Middle frontal gyrus (tissue), 1 donor: ENCODE results near the gene FBRSL1.

Source experiments
- DNase-seq: peaks from one replicate; pipeline ENCODE4 v3.0.0-alpha.2; 2015; ENCODE audit warnings: low spot score; ENCODE audit errors: extremely low spot score

Gene FBRSL1

DNA sequence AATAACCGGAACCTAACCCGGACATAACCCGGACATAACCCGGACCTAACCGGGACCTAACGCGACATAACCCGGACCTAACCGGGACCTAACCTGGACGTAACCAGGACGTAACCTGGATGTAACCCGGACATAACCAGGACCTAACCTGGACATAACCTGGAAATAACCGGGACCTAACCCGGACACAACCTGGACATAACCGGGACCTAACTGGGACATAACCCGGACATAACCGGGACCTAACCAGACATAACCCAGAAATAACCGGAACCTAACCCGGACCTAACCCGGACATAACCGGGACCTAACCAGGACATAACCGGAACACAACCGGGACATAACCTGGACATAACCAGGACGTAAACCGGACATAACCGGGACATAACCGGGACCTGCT lies 6.7 kb upstream of the FBRSL1 start:
- DNase-seq: no peak

GRCh38 chr12:132483612-132484011 lies 6.3 kb upstream of the FBRSL1 start:
- no peak for DNase-seq

- no peak for DNase-seq
Measured at GRCh38 chr12:132484183-132484890, 5.6 kb upstream of the FBRSL1 start.

DNA sequence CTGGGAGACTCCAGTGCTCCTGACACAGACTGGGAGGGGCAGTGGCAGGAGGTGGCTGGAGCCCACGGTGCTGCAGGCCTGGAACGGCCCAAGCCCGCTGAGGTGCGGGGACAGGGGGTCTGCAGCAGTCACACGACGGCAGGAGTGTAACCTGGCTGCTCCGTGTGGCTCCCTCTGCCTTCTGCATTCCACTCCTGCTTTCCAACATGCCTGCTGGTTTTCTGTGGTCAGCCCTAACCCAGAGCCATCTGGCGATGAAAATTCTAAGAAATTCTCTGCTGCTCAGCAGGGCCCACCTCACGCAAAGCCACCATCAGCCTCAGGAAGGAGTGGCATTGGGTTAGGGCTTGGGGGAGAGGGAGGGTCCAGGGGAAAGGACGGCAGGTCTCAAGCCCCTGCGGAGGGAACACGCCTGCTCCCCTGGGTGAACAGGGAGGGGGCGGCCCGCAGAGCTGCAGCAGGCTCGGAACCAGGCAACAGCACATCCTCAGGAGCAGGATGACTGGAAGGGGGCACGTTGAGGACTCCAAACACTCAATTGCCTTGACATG lies 5.0 kb upstream of the FBRSL1 start:
- DNase-seq: no peak

- DNase-seq: no peak
Measured at GRCh38 chr12:132485619-132486018, 4.3 kb upstream of the FBRSL1 start.

- no peak for DNase-seq
Measured at GRCh38 chr12:132486168-132486567, 3.8 kb upstream of the FBRSL1 start.

DNA sequence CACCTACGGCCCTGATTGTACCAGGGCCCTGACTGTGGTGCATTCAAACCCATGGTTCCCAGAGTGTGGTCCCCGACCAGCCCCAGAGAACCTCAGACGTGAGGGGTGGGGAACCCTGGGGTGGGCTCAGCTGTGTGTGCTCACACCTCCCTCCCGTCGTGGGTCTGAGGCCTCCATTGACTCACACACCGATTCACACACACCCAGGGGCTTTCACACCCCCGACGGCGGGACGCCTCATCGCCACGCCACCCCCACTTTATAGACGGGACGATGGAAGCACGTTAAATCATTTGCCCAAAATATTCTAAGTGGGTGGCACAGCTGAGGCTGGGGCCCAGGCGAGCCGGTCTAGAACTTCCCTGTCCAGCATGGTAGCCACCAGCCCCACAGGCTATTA lies 3.4 kb upstream of the FBRSL1 start:
- DNase-seq: no peak

DNA sequence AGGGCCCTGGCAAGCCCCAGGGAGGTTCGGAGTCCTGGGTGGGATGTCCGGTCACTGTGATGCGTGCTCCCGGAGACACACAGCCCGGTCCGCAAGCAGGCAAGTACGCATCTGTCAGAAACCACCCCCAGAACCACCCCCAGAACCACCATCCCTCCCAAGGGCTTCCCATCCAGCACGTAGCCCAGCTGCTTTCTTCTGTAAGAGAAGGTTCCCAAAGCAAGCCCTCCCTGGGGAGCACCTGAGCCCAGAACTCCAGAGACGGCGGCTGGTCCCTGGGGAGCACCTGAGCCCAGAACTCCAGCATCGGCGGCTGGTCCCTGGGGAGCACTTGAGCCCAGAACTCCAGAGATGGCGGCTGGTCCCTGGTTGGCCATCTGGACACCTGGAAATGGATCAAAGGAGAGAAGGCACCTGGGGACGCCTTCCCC lies 2.6 kb upstream of the FBRSL1 start:
- DNase-seq: no peak

DNA sequence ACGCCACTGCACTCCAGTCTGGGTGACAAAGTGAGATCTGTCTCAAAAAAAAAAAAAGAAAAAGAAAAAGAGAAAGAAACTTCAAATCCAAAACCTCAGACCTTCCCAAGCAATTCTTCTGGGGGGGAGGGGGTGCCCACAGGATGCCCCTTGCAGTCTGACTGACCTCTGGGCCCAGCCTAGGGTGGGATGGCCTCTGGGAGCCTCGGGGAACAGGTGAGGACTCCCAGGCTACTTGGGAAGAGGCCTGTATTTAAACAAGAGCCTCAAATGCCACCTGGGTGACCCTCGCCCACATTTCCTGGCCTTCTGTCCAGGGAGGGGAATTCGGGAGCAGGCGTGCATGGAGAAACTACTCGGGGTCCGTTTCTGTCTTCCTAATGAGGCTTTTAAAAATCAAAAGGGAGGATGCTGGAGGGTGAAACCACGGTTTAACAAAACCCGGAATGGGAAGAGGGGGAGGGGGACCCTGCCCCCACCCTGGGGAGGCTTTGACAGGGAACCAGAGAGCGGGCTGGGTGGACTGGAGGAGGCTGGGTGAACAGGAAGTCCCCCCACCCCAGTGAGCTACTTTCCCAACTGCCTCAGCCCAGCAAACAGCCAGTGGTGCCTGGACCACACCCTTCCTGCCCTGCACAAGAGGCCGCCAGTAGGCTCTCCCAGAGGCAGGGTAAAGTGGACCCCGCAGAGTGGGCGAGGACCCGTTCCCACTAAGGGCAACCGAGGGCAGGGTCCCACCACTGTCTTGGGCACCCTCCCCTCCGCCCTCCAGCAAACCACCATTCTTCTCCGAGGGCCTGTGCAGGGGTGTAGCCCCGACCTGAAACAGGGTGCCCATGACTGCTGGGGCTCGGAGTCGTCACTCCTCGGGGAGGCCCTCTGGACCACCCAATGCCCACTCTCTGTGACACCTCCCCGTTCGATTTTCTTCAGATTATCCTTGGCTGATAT lies 1.5 kb upstream of the FBRSL1 start:
- DNase-seq: no peak

DNA sequence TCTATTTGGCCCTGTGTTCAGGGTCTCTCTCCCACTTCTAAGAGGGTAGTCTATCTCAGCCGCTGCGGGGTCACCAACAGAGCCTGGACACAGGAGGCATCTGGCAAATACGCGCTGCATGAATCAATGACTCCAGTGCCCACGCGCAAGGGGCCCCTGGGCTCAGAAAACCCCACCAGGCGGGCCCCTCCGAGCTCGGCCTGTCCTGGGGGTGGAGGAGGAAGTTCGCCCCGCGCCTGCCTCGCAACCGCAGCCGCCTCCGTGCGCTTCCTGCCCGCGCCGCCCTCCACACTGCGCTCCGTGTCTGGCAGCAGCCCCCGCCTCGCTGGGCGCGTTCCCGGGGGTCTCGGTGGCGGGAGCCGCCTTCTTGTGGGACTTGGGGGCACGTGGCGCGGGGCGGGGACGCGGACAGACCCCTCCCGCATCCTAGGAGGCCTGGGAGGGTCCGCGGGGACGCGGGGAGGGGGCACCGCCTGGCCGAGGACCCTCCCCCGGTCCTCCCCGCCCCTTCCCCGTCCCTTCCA lies 811 bp upstream of the FBRSL1 start:
- DNase-seq: no peak

DNA sequence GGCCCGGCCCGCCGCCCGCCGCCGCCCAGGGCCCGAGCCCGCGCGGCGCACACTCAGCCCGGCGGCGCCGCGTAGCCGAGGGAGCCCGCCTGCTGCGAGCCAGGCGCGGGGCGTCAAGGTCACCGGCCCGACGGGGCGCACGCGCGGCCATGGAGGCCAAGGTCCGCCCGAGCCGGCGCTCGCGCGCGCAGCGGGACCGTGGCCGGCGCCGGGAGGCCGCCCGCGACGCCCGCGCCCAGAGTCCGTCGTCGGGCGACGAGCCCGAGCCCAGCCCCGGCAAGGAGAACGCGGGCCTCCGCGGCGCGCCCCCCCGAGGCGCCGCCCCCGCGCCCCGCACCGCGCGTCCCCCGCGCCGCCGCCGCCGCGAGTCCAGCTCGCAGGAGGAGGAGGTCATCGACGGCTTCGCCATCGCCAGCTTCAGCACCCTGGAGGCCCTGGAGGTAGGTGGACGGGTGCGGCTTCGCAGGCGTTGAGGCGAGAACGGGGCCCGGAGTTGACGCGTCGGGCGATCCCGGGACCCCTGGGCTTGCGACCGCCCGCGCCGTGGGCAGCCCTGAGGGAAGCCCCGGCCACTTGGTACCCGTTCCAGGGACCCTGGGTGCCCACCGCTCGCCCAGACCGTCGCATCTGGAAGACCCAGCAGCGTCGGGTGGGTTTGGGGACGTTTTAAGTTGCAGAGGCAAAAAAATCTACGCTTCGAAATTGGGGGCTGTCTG lies 629 bp downstream of the FBRSL1 start:
- DNase-seq: no peak

DNA sequence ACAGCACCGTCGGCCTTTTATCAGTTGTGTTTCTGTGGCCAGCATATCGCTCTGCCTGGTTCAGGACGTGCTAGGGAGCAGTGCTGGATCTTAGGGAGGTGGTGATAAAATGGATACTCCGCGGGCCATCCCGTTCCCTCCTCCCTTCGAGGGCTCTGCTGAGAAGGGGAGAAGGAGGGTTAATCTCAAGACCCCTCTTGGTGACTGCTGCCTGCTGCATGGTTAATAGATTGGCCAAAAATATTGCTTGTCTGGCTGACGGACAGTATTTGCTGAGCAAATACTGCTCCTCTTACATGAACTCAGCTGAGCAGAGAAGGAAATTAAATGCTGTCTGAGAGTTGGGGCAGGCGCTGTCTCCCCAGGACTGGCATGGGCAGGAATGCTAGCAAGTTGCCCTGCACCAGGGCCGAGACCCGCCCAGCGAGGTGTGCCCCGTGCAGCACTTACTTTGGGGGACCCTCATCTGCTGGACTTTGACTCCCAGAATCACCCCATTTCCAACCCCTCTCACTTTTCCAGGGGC lies 1.2 kb downstream of the FBRSL1 start:
- no peak for DNase-seq

- DNase-seq: no peak
Measured at GRCh38 chr12:132491761-132492378, 1.9 kb downstream of the FBRSL1 start.

DNA sequence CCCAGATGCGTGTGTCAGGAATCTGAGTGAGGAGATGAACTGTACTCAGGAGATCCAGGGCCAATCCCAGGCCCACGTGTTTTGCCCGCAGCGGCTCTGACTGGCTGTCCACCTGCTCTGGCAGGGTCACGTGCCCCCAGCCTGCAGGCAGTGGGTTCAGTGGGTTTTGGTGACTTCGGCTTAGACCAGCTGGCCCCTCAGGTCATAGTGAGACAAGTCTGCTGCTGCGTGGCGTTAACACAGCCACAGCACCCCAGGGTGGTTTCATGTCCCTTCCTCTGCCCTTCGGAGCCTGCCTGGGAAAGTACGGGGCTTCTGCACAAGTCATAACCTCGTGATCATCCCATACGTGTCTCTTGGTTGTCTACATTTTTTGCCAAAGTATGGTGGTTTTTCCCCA lies 2.6 kb downstream of the FBRSL1 start:
- DNase-seq: no peak

GRCh38 chr12:132492951-132493350 lies 3.0 kb downstream of the FBRSL1 start:
- no peak for DNase-seq

DNA sequence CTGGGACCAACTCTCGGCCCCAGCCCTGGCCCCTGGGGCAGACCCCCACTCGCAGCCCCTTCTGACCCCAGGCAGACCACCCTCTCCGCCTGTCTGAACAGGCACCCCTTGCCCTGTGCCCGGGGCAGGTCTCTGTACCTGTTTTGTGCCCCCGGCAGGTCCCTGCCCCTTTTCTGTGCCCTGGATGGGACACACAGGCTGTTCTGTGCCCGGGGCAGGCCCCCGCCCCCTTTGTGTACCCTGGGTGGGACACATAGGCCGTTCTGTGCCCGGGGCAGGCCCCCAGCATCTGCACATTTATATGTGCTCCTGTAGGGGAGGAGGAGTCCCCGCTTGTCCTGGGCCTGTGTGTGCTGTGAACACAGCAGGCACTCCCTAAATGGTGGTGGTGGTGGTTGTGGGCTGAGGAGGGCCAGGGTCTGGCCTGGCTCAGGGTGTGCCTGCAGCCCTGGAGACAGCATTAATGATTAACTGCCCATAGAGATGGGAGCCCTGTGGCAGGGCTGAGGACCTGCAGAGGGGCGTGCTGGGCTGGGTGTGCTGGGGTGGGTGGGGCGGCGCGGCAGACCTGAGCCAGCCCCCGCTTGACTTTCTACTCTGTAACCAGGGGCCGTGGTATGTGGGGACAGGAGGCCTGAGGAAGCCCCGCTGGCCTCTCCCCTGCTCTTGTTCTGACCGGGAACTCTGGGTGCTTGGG lies 3.7 kb downstream of the FBRSL1 start:
- DNase-seq: no peak

DNA sequence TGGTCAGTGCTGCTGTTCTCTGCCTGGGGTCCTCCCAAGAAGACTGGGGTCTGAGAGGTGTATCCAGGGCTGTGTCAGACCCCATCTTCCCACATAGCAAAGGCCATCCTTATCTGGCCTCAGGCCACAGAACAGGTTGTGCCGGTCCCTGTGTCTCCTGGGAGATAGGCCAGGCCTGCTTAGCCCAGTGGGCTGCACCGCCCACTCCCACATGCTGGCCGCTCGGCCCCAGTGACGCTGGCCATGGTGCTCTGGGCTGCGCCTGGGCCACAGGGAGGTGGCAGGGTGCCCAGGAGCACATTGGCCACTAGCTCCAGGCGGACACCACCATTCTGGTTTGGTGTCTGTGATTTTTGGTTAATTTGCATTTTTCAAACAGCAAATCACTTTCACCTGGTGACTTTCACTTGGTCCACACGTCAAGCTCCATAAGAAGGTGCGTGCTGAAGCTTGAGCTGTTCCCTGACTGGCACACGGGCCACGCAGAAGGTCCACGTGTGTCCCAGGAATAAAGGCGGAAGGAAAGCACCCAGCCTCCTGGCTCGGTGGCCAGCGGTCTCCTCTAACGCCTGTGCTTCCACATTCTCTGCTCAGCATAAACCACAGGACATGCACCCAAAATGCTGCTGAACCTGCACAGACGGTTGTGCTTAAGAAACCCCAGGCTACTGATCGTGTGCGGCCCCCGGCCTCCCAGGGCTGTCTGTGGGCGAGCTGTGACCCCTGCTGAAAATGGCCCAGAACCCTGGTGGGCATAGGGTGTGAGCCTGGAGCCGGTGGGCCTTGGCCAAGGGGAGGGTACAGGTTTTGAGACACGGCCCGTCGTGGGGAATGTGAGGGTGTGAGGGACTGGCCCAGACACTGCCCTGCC lies 4.6 kb downstream of the FBRSL1 start:
- DNase-seq: no peak

DNA sequence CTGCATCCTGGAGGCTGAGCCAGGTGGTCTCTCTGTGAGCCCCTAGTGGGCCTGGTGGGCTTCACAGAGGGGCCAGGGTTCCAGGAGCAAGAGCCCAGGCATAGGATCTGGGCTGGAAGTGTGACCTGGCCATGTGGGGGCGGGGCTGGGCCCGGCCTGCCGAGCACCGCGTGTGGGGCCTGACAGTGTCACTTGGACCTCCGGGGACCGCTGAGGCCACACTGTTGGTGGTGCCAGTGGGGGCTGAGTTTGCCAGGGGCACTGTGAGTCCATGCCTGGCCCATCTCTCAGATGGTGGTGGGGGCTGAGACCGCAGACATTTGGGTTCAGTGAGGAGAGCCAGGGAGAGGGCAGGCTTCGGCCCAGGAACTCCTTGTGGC lies 5.2 kb downstream of the FBRSL1 start:
- no peak for DNase-seq
